Peyer's patch (tissue), 4 donors: ENCODE data around the gene TRERF1.

Experiments
- POLR2A ChIP-seq, 2 donors: fragments of 450-650 bp; IDR thresholded peaks; one replicate each; pipeline ENCODE4 v1.5.1; 2017; ENCODE audit warnings: antibody characterized with exemption in 2 of 2, mild to moderate bottlenecking in 2 of 2, moderate library complexity in 2 of 2
- TF ChIP-seq, protein P1 (sequence below), 6 experiments: fragments of 450-650 bp in 4 of 6; fragments of 200-600 bp in 2 of 6; sonication (generic) in 1 of 6; IDR thresholded peaks; one replicate each; pipeline ENCODE4 v1.5.1; 2017 to 2019; ENCODE audit warnings: antibody characterized with exemption in 6 of 6, mild to moderate bottlenecking in 3 of 6, moderate library complexity in 1 of 6

DNA sequence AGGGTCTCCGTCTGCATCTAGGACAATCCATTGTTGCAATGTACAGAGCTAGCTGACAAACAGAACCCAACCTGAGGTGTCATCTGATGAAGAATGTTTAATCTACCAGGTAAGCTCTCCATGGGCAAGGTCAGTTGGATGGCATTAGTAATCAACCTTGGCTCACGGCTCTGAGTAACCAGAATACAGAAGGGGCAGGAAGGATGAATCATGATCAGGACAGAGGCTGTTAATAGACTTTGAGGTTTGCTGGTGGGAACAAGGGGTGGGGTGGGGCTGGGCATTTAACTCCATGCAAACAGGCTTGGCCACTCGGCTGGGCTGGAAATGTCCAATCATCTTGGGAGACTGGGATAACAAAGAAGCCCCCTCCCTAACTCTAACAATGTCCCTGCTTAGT lies 157.0 kb downstream of the TRERF1 start:
- no peak for TF ChIP-seq POLR2A (IDR thresholded peaks at IDR 0.05)
- TF ChIP-seq, protein P1, sequence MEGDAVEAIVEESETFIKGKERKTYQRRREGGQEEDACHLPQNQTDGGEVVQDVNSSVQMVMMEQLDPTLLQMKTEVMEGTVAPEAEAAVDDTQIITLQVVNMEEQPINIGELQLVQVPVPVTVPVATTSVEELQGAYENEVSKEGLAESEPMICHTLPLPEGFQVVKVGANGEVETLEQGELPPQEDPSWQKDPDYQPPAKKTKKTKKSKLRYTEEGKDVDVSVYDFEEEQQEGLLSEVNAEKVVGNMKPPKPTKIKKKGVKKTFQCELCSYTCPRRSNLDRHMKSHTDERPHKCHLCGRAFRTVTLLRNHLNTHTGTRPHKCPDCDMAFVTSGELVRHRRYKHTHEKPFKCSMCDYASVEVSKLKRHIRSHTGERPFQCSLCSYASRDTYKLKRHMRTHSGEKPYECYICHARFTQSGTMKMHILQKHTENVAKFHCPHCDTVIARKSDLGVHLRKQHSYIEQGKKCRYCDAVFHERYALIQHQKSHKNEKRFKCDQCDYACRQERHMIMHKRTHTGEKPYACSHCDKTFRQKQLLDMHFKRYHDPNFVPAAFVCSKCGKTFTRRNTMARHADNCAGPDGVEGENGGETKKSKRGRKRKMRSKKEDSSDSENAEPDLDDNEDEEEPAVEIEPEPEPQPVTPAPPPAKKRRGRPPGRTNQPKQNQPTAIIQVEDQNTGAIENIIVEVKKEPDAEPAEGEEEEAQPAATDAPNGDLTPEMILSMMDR (IDR thresholded peaks at IDR 0.05), result no peak
